Measurements from ENCODE around the gene TUBB. TPM values are rescaled to one million over a fixed set of nuclear protein-coding genes. Genes with fewer than 3 reads are reported as not detected.

TUBB gene
- total RNA-seq, 1 experiment from 2014 or later, result 1,719 TPM

DNA sequence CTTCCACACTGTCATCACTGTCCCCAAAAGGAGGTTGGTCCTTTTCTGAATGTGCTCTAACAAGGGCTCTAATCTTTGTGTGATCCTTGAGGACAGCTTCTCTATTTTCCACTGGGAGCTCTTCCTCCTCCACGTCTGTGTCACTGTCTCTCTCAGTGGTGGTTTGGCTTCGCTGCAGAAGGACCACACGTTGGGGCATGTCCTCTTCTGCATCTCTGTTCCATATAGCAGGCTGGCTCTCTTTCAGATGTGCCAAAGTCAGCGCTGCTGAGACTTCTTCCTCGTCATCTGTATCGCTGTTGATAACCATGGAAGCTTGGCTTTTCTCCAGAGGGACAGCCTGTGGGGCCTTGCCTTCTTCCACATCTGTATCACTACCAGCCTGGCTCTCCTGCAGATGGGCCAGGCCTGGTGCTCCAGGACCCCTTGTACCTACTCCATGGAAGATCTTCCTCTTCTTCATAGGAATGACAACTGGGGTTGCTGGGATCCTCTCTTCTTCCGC is 7.7 kb upstream of the TUBB start:
- H3T11ph ChIP-seq (ENCODE audit: low read length), result no peak overlapping the region
- no peak overlapping the region for H2BK120ac ChIP-seq (ENCODE audit: low read depth, low read length, poor library complexity, severe bottlenecking)
- WGBS (ENCODE audit: extremely low coverage, insufficient read length, low lambda C conversion rate), result no CpG with 5 or more reads among the region's 7 CpGs
- H2BK12ac ChIP-seq (ENCODE audit: insufficient read length, low read depth, low read length), result no peak overlapping the region
- no peak overlapping the region for H3K23ac ChIP-seq (ENCODE audit: insufficient read length, low read depth, low read length)
- peak overlapping the region in 1 of 3 experiments; percentile 90; a peak in 2 of 7 replicates for H3K27ac Mint-ChIP-seq
- no peaks in the 10 kb centered on the region for H3K9me3 ChIP-seq (ENCODE audit: control insufficient read depth, low read depth, low read length)
- peaks cover under 1% of the 10 kb centered on the region in 2 experiments; a peak in 1 of 5 replicates for H3K9me3 Mint-ChIP-seq
- H2BK20ac ChIP-seq (ENCODE audit: low read depth, low read length, poor library complexity, severe bottlenecking), result no peak overlapping the region
- H3K23me2 ChIP-seq (ENCODE audit: insufficient read length, low read depth, low read length, poor library complexity, severe bottlenecking), result peaks cover 6% of the 10 kb centered on the region
- H4K20me1 ChIP-seq (ENCODE audit: control insufficient read depth, insufficient read depth, insufficient read length), result no peaks in the 10 kb centered on the region
- no peak overlapping the region for H3K4me3 Mint-ChIP-seq
- H3K14ac ChIP-seq (ENCODE audit: insufficient read depth, low read length), result no peak overlapping the region
- no peaks in the 10 kb centered on the region for H3K27me3 Mint-ChIP-seq (ENCODE audit: low read depth)
- TF ChIP-seq, protein P1, sequence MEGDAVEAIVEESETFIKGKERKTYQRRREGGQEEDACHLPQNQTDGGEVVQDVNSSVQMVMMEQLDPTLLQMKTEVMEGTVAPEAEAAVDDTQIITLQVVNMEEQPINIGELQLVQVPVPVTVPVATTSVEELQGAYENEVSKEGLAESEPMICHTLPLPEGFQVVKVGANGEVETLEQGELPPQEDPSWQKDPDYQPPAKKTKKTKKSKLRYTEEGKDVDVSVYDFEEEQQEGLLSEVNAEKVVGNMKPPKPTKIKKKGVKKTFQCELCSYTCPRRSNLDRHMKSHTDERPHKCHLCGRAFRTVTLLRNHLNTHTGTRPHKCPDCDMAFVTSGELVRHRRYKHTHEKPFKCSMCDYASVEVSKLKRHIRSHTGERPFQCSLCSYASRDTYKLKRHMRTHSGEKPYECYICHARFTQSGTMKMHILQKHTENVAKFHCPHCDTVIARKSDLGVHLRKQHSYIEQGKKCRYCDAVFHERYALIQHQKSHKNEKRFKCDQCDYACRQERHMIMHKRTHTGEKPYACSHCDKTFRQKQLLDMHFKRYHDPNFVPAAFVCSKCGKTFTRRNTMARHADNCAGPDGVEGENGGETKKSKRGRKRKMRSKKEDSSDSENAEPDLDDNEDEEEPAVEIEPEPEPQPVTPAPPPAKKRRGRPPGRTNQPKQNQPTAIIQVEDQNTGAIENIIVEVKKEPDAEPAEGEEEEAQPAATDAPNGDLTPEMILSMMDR (conservative IDR thresholded peaks at IDR 0.05), result no peak
- H3K9ac ChIP-seq (ENCODE audit: extremely low read depth, insufficient read length, low read length), result no peak overlapping the region
- no peak overlapping the region for H3K4me2 ChIP-seq (ENCODE audit: insufficient read depth, insufficient read length, low read length)
- H3K4ac ChIP-seq (ENCODE audit: low read depth, low read length), result no peak overlapping the region
- no peak overlapping the region for H4K91ac ChIP-seq (ENCODE audit: insufficient read length, low read depth, low read length)
- no peak overlapping the region for H4K8ac ChIP-seq (replicated peaks; ENCODE audit: insufficient read length, low read depth, low read length)
- H3K79me1 ChIP-seq (ENCODE audit: insufficient read depth, low read depth, low read length, poor library complexity, severe bottlenecking), result no peaks in the 10 kb centered on the region
- no peak overlapping the region for H2AFZ ChIP-seq (ENCODE audit: low read length)
- no peak overlapping the region for H4K5ac ChIP-seq (ENCODE audit: insufficient read length, low read depth, low read length)
- H3K79me2 ChIP-seq (ENCODE audit: insufficient read depth, low read length), result no peaks in the 10 kb centered on the region
- no peaks in the 10 kb centered on the region for H3K27me3 ChIP-seq (ENCODE audit: insufficient read depth, low read length)
- H3K36me3 Mint-ChIP-seq (ENCODE audit: insufficient read depth in 1 of 3, low read depth in 3 of 3), result peaks cover 52 to 75% (median 72%) of the 10 kb centered on the region in 3 experiments; a peak in 6 of 7 replicates
- no peak for DNase-seq
- no peaks in the 10 kb centered on the region for H3K4me1 ChIP-seq (ENCODE audit: insufficient read depth, low read length)
- H3K27ac ChIP-seq (ENCODE audit: insufficient read length, low read depth, low read length), result no peak overlapping the region
- no peak overlapping the region for H3K56ac ChIP-seq (ENCODE audit: insufficient read length, low read depth, low read length)
- no peak overlapping the region for H3K18ac ChIP-seq (ENCODE audit: insufficient read length, low read depth, low read length)
- no peak overlapping the region for H2BK5ac ChIP-seq (ENCODE audit: insufficient read length, low read length)
- H2BK15ac ChIP-seq (ENCODE audit: low read depth, low read length), result no peak overlapping the region
- H2AK5ac ChIP-seq (ENCODE audit: insufficient read length, low read length), result no peak overlapping the region
- H3K4me1 Mint-ChIP-seq, result peaks cover 17% of the 10 kb centered on the region in 2 experiments
